SK-N-SH (cell line): ENCODE measurements around the gene ZNF202. TPM values are rescaled to one million over a fixed set of nuclear protein-coding genes. Genes with fewer than 3 reads are reported as not detected.

Source experiments
- CTCF ChIA-PET: fragments of 300-600, 350-600 bp; formaldehyde crosslinking; extraction: SDS; loops from one replicate; lab custom pipeline; 2021; lab: Yijun Ruan, JAX
- POLR2A ChIA-PET: fragments of 350-600 bp; sonication (Branson Sonifier 250); formaldehyde crosslinking; extraction: SDS; loops from one replicate; lab custom pipeline; 2020; ENCODE audit warnings: antibody characterized with exemption, inconsistent platforms; lab: Yijun Ruan, JAX
- DNase-seq: peaks from one replicate; pipeline ENCODE4 v3.0.0; 2012
- H2AFZ ChIP-seq: fragments of 200-600 bp; sonication (generic); 2 replicates; pipeline ENCODE4 v1.8.1; 2016; ENCODE audit warnings: antibody characterized with exemption, mild to moderate bottlenecking, low read depth
- H3F3A ChIP-seq: fragments of 200-600 bp; sonication (generic); replicated peaks from 2 replicates; pipeline ENCODE3; 2016; ENCODE audit warnings: antibody characterized with exemption, mild to moderate bottlenecking; ENCODE audit not compliant: insufficient read depth
- H3K27ac ChIP-seq, 2 experiments: fragments of 200-500 bp in 1 of 2; fragments of 200-600 bp in 1 of 2; sonication (Bioruptor generic) in 1 of 2; sonication (generic), shearing (Covaris generic) in 1 of 2; 2 replicates each; pipeline versions ENCODE4 v1.5.1 to v1.6.1; 2014 to 2016; ENCODE audit warnings: low read depth in 2 of 2, inconsistent platforms in 1 of 2, low read length in 1 of 2, mild to moderate bottlenecking in 1 of 2, mixed read lengths in 1 of 2
- H3K27me3 ChIP-seq: fragments of 200-600 bp; sonication (generic), shearing (Covaris generic); 2 replicates; pipeline ENCODE4 v1.6.1; 2016; ENCODE audit warnings: mixed run types; ENCODE audit not compliant: insufficient read depth
- H3K36me3 ChIP-seq, 2 experiments: fragments of 200-500 bp in 1 of 2; fragments of 200-600 bp in 1 of 2; sonication (Bioruptor generic) in 1 of 2; sonication (generic) in 1 of 2; replicated peaks in 1 of 2; 2 replicates each; pipeline versions ENCODE3 to v1.5.1; 2014 to 2016; ENCODE audit warnings: low read length in 1 of 2, mild to moderate bottlenecking in 1 of 2; ENCODE audit not compliant: insufficient read depth in 2 of 2, control insufficient read depth in 1 of 2
- H3K4me1 ChIP-seq, 2 experiments: fragments of 200-500 bp in 1 of 2; fragments of 200-600 bp in 1 of 2; sonication (Bioruptor generic) in 1 of 2; sonication (generic), shearing (Covaris generic) in 1 of 2; 2 replicates each; pipeline versions ENCODE4 v1.5.1 to v1.6.1; 2014 to 2016; ENCODE audit warnings: low read depth in 1 of 2, low read length in 1 of 2, mixed run types in 1 of 2; ENCODE audit not compliant: insufficient read depth in 2 of 2, control insufficient read depth in 1 of 2
- H3K4me2 ChIP-seq: fragments of 200-600 bp; sonication (generic), shearing (Covaris generic); 2 replicates; pipeline ENCODE4 v1.6.1; 2017; ENCODE audit warnings: mixed run types
- H3K4me3 ChIP-seq, 2 experiments: fragments of 200-500 bp in 1 of 2; fragments of 200-600 bp in 1 of 2; sonication (Bioruptor generic) in 1 of 2; sonication (generic), shearing (Covaris generic) in 1 of 2; 2 replicates each; pipeline versions ENCODE4 v1.5.1 to v1.8.1; 2014 to 2016; ENCODE audit warnings: low read depth in 2 of 2, inconsistent platforms in 1 of 2, low read length in 1 of 2, mild to moderate bottlenecking in 1 of 2, mixed read lengths in 1 of 2, moderate library complexity in 1 of 2
- H3K79me2 ChIP-seq: fragments of 200-600 bp; sonication (generic); 2 replicates; pipeline ENCODE4 v1.8.1; 2017; ENCODE audit warnings: mild to moderate bottlenecking; ENCODE audit not compliant: insufficient read depth
- H3K9ac ChIP-seq: fragments of 200-600 bp; sonication (generic); 2 replicates; pipeline ENCODE4 v1.6.1; 2017; ENCODE audit warnings: mixed run types
- H3K9me2 ChIP-seq: fragments of 200-600 bp; sonication (generic); 2 replicates; pipeline ENCODE4 v1.6.1; 2017; ENCODE audit warnings: mixed run types
- H3K9me3 ChIP-seq: fragments of 200-600 bp; sonication (generic); 2 replicates; pipeline ENCODE4 v1.6.1; 2017; ENCODE audit warnings: mixed run types, mild to moderate bottlenecking, moderate library complexity
- H4K20me1 ChIP-seq: fragments of 200-600 bp; sonication (generic); 2 replicates; pipeline ENCODE4 v1.6.1; 2017; ENCODE audit warnings: mild to moderate bottlenecking, mixed run types; ENCODE audit not compliant: insufficient read depth
- CHD2 ChIP-seq: fragments of 150-350 bp; IDR thresholded peaks from 2 replicates; pipeline ENCODE4 v1.6.1; 2018; ENCODE audit warnings: low read length; ENCODE audit not compliant: partially characterized antibody
- CTCF ChIP-seq: fragments of 200-600 bp; sonication (generic); IDR thresholded peaks from 2 replicates; pipeline ENCODE4 v1.6.1; 2017; ENCODE audit warnings: antibody characterized with exemption, mild to moderate bottlenecking, moderate library complexity
- ELF1 ChIP-seq: IDR thresholded peaks from 2 replicates; pipeline ENCODE4 v1.4.0; 2012
- FOXJ3 ChIP-seq: sonication (generic); formaldehyde crosslinking; IDR thresholded peaks from 2 replicates; pipeline ENCODE4 v1.5.1; 2020; ENCODE audit warnings: mild to moderate bottlenecking, missing genetic modification reagents
- FOXM1 ChIP-seq: IDR thresholded peaks from 2 replicates; pipeline ENCODE4 v1.4.0; 2012; ENCODE audit warnings: low read depth, mild to moderate bottlenecking
- GABPA ChIP-seq: IDR thresholded peaks from 2 replicates; pipeline ENCODE4 v1.4.0; 2012; ENCODE audit warnings: low read depth, mild to moderate bottlenecking
- IRF3 ChIP-seq: fragments of 150-350 bp; IDR thresholded peaks from 2 replicates; pipeline ENCODE4 v1.6.1; 2016; ENCODE audit warnings: mild to moderate bottlenecking, low read depth, low read length
- JUND ChIP-seq: IDR thresholded peaks from 2 replicates; pipeline ENCODE4 v1.4.0; 2012
- MEF2A ChIP-seq: IDR thresholded peaks from 2 replicates; pipeline ENCODE4 v1.4.0; 2012; ENCODE audit warnings: low read depth, borderline replicate concordance
- NRF1 ChIP-seq: IDR thresholded peaks from 2 replicates; pipeline ENCODE4 v1.6.1; 2012; ENCODE audit warnings: low read depth, mild to moderate bottlenecking, low read length
- POLR2AphosphoS5 ChIP-seq: IDR thresholded peaks from 2 replicates; pipeline ENCODE4 v1.6.1; 2012; ENCODE audit warnings: low read depth, low read length
- RCOR1 ChIP-seq: fragments of 150-350 bp; IDR thresholded peaks from 2 replicates; pipeline ENCODE4 v1.6.1; 2017; ENCODE audit warnings: antibody characterized with exemption, low read length
- TAF1 ChIP-seq: IDR thresholded peaks from 2 replicates; pipeline ENCODE4 v1.6.1; 2012; ENCODE audit warnings: low read depth, mild to moderate bottlenecking, low read length, moderate library complexity, borderline replicate concordance
- TCF12 ChIP-seq: IDR thresholded peaks from 2 replicates; pipeline ENCODE4 v1.4.0; 2012
- TEAD4 ChIP-seq: IDR thresholded peaks from 2 replicates; pipeline ENCODE4 v1.4.0; 2012; ENCODE audit warnings: mild to moderate bottlenecking, borderline replicate concordance; ENCODE audit not compliant: insufficient read depth
- USF1 ChIP-seq: IDR thresholded peaks from 2 replicates; pipeline ENCODE4 v1.4.0; 2012; ENCODE audit warnings: low read depth, borderline replicate concordance
- USF2 ChIP-seq: fragments of 150-350 bp; IDR thresholded peaks from 2 replicates; pipeline ENCODE4 v1.6.1; 2017; ENCODE audit warnings: antibody characterized with exemption, low read length, low read depth, borderline replicate concordance
- YY1 ChIP-seq: IDR thresholded peaks from 2 replicates; pipeline ENCODE4 v1.4.0; 2012; ENCODE audit warnings: low read depth, mild to moderate bottlenecking
- ZBTB33 ChIP-seq: IDR thresholded peaks from 2 replicates; pipeline ENCODE4 v1.4.0; 2012; ENCODE audit warnings: low read depth, borderline replicate concordance
- WGBS: methylation state at CpG from one replicate; pipeline ENCODE4 v1.1.6; 2017; ENCODE audit warnings: low lambda C conversion rate; 5-methylcytosine and 5-hydroxymethylcytosine counted together
- polyA plus RNA-seq, 3 experiments: library from polyadenylated mRNA; depleted of rRNA; stranded (reverse); fragments of >200 nt; gene quantifications; 2 replicates each; pipeline ENCODE4 v1.2.3, GENCODE V29; 2012

Gene ZNF202
- polyA plus RNA-seq, 1 of the 3 experiments (the other 2 are of a cell fraction): 11.3 TPM

- Histone ChIP-seq H3K9ac (no peak overlapping the region), H3K9me2 (no peaks in the 10 kb centered on the region), H2AFZ (no peak overlapping the region), H3K27ac (no peak overlapping the region), H3K79me2 (no peaks in the 10 kb centered on the region), H4K20me1 (no peaks in the 10 kb centered on the region), H3K4me1 (no peaks in the 10 kb centered on the region), H3K36me3 (no peaks in the 10 kb centered on the region), H3K4me2 (no peak overlapping the region), H3F3A (no peaks in the 10 kb centered on the region), H3K9me3 (no peaks in the 10 kb centered on the region), H3K4me3 (no peak overlapping the region), H3K27me3 (no peaks in the 10 kb centered on the region; the same call in 1 of the 2 replicates)
- 17% methylated on average over 1 of the region's 1 CpG for WGBS
- no peak for TF ChIP-seq JUND
- no peak for TF ChIP-seq NRF1
- TF ChIP-seq USF2: no peak
- no peak for TF ChIP-seq FOXM1
- no peak for TF ChIP-seq RCOR1
- TF ChIP-seq CTCF: no peak
- TF ChIP-seq FOXJ3: no peak
- TF ChIP-seq TCF12: no peak
- TF ChIP-seq YY1: no peak
- TF ChIP-seq IRF3: no peak
- no peak for TF ChIP-seq POLR2AphosphoS5
- no peak for TF ChIP-seq MEF2A
- TF ChIP-seq GABPA: no peak
- no peak for TF ChIP-seq TEAD4
- no peak for TF ChIP-seq ZBTB33
- TF ChIP-seq TAF1: no peak
- no peak for TF ChIP-seq ELF1
- TF ChIP-seq USF1: no peak
- no peak for TF ChIP-seq CHD2
- ChIA-PET POLR2A (no interaction called here), CTCF (no interaction called here)
- no peak for DNase-seq
Observed at GRCh38 chr11:123778511-123778910, 37.1 kb upstream of the ZNF202 start.
